Lung (tissue), 12 donors: ENCODE measurements around the gene BCR. TPM values are rescaled to one million over a fixed set of nuclear protein-coding genes. Genes with fewer than 3 reads are reported as not detected.

Experiments used
- ATAC-seq: fragments of 200-7000 bp; cut with Tn5 transposase; one replicate; pipeline ENCODE4 v1.9.1; 2020; ENCODE audit warnings: moderate number of reproducible peaks; ENCODE audit not compliant: insufficient read depth, low FRiP score
- DNase-seq, 3 donors: peaks; one replicate each; pipeline ENCODE4 v3.0.0-alpha.2; 2013 to 2017
- H3K27ac ChIP-seq, 2 donors: one replicate each; pipeline ENCODE4 v1.5.1; 2013; ENCODE audit warnings: mild to moderate bottlenecking in 2 of 2, moderate library complexity in 2 of 2, control low read depth in 1 of 2, inconsistent platforms in 1 of 2, low read depth in 1 of 2, low read length in 1 of 2
- H3K27me3 ChIP-seq, 3 donors: one replicate each; pipeline ENCODE4 v1.5.1; 2013; ENCODE audit warnings: low read length in 2 of 3; ENCODE audit not compliant: control insufficient read depth in 3 of 3, insufficient read depth in 3 of 3
- H3K36me3 ChIP-seq, 4 donors: one replicate each; pipeline ENCODE4 v1.5.1; 2013; ENCODE audit warnings: low read length in 4 of 4, mild to moderate bottlenecking in 1 of 4, moderate library complexity in 1 of 4; ENCODE audit not compliant: control insufficient read depth in 4 of 4, insufficient read depth in 4 of 4
- H3K4me1 ChIP-seq, 5 donors: one replicate each; pipeline ENCODE4 v1.5.1; 2013; ENCODE audit warnings: low read length in 5 of 5, mild to moderate bottlenecking in 2 of 5, moderate library complexity in 1 of 5; ENCODE audit not compliant: control insufficient read depth in 5 of 5, insufficient read depth in 5 of 5
- H3K4me3 ChIP-seq: one replicate; pipeline ENCODE4 v1.5.1; 2013; ENCODE audit warnings: mild to moderate bottlenecking, control low read depth, moderate library complexity
- H3K9ac ChIP-seq, 2 donors: one replicate each; pipeline ENCODE4 v1.5.1; 2013; ENCODE audit warnings: low read length in 2 of 2, control low read depth in 1 of 2; ENCODE audit not compliant: insufficient read depth in 1 of 2
- H3K9me3 ChIP-seq, 4 donors: one replicate each; pipeline ENCODE4 v1.5.1; 2013; ENCODE audit warnings: low read length in 3 of 4, mild to moderate bottlenecking in 1 of 4, moderate library complexity in 1 of 4; ENCODE audit not compliant: control insufficient read depth in 4 of 4, insufficient read depth in 3 of 4
- WGBS, 2 donors: extraction: QIAGEN DNeasy Blood & Tissue Kit; methylation state at CpG; one replicate each; pipeline ENCODE4 v1.1.7; 2013; 5-methylcytosine and 5-hydroxymethylcytosine counted together
- polyA plus RNA-seq, 2 donors: library from polyadenylated mRNA; stranded (reverse); fragments of 200-250 nt; gene quantifications; one replicate each; pipeline ENCODE4 v1.2.1, GENCODE V29; 2013
- total RNA-seq, 2 donors: library from RNA; depleted of rRNA in 1 of 2; stranded (reverse); fragments of >200 nt in 1 of 2; gene quantifications; one replicate each; pipeline ENCODE4 v1.2.1, GENCODE V29; 2014 to 2021
- TF ChIP-seq, protein P1 (sequence below): IDR thresholded peaks from 2 replicates; pipeline ENCODE4 v1.5.1; 2012; ENCODE audit warnings: mild to moderate bottlenecking; ENCODE audit errors: control extremely low read depth, extremely low read depth
- donor health status: control.
- donor health status: control.
- donor health status: Bipolar disorder and iron deficiency.
- donor health status: healthy.
- donor health status: DM: yes; HTN: yes; CAD: no.

The BCR gene
- total and polyA plus RNA-seq, 4 donors: 21.8 to 67.3 (median 31.8) TPM

DNA sequence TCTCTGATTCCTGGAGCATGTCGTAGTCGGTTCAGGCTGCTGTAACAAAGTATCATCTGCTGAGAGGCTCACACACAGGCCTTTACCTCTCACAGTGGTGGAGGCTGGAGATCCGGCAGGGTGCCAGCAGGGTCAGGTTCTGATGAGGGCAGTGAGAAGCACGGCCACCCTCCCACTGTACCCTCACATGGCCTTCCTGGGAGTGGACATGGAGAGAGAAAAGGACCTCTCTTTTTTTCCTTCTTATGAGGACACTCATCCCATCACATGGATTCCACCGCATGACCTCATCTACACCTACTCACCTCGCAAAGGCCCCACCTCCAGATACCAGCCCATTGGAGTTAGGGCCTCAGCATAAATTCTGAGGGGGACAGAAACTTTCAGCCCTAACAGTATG, 99.5 kb downstream of the BCR start:
- Histone ChIP-seq H3K36me3 (peaks cover 0 to 28% (median 0%) of the 10 kb centered on the region in 4 donors), H3K27me3 (no peaks in the 10 kb centered on the region), H3K9me3 (no peaks in the 10 kb centered on the region), H3K27ac (peak overlapping the region in 1 of 2 donors; percentile 86), H3K9ac (no peak overlapping the region), H3K4me1 (peaks cover 0 to 14% (median 0%) of the 10 kb centered on the region in 5 donors), H3K4me3 (no peak overlapping the region)
- ATAC-seq (no peak), DNase-seq (no peak)
- 83 to 90% methylated on average over 6 of the region's 6 CpGs for WGBS, 2 donors
- TF ChIP-seq, protein P1, sequence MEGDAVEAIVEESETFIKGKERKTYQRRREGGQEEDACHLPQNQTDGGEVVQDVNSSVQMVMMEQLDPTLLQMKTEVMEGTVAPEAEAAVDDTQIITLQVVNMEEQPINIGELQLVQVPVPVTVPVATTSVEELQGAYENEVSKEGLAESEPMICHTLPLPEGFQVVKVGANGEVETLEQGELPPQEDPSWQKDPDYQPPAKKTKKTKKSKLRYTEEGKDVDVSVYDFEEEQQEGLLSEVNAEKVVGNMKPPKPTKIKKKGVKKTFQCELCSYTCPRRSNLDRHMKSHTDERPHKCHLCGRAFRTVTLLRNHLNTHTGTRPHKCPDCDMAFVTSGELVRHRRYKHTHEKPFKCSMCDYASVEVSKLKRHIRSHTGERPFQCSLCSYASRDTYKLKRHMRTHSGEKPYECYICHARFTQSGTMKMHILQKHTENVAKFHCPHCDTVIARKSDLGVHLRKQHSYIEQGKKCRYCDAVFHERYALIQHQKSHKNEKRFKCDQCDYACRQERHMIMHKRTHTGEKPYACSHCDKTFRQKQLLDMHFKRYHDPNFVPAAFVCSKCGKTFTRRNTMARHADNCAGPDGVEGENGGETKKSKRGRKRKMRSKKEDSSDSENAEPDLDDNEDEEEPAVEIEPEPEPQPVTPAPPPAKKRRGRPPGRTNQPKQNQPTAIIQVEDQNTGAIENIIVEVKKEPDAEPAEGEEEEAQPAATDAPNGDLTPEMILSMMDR: no peak

DNA sequence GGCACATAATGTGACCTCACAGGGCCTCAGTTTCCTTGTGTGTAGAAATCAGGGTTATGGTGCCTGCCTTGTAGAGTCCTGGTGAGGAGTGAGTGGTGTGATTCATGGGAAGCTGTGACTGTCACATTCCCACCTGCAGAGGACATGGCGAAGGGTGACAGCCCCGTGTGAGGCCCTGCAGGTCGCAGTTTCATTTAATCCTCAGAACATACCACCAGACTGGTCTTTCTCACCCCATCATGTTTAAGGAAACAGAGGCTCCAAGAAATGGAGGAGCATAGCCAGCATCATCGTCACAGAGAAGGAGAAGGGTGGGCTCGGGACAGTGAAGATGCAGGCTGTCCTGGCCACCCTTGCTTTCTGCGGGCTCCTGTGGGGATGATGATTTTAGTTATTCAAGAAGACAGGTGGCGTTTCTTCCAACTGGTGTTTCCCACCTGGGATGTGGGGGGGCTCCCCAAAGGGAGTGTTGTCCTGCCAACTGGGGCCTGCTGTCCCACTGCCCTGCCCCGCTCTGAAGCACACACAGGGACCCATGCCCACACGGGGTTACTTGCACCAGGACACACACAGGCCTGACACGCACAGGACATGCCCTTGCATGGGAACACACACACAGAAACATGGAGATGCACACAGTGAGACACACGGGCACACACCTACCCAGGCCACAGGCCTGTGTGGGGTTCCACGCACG, 100.2 kb downstream of the BCR start:
- TF ChIP-seq, protein P1: no peak
- peaks cover 0 to 29% (median 0%) of the 10 kb centered on the region in 4 donors for H3K36me3 ChIP-seq
- peak overlapping the region in 1 of 2 donors; percentile 86 for H3K27ac ChIP-seq
- peaks cover 0 to 14% (median 0%) of the 10 kb centered on the region in 5 donors for H3K4me1 ChIP-seq
- no peak overlapping the region for H3K9ac ChIP-seq
- H3K27me3 ChIP-seq: no peaks in the 10 kb centered on the region
- no peaks in the 10 kb centered on the region for H3K9me3 ChIP-seq
- no peak for DNase-seq
- ATAC-seq: no peak
- 92 to 94% methylated on average over 13 of the region's 13 CpGs for WGBS, 2 donors
- no peak overlapping the region for H3K4me3 ChIP-seq

DNA sequence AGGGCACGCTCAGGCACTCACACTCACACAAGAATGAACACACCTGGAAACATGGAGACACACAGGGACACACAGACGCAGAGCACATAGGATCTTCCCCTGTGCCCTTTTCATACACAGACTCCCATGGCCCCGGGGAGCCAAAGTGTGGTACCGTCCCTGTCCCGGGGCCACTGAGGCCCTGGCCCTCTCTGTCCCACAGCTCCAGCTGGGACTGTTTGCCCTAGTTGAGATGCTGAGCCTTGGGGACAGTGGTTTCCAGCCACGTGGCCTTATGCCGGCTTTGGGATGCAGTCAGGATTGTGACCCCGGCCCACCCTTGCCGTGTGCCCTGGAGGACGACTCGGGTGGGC, 100.7 kb downstream of the BCR start:
- Histone ChIP-seq H3K9ac (no peak overlapping the region), H3K9me3 (no peaks in the 10 kb centered on the region), H3K27ac (peak overlapping the region in 1 of 2 donors; percentile 82), H3K4me1 (peaks cover 0 to 14% (median 0%) of the 10 kb centered on the region in 5 donors), H3K36me3 (peaks cover 0 to 32% (median 0%) of the 10 kb centered on the region in 4 donors), H3K4me3 (no peak overlapping the region), H3K27me3 (no peaks in the 10 kb centered on the region)
- DNase-seq (no peak), ATAC-seq (no peak)
- whole genome bisulfite sequencing, 2 donors: 93 to 94% methylated on average over 11 of the region's 11 CpGs
- TF ChIP-seq, protein P1: no peak
